B cell (primary cell): ENCODE measurements around the gene COPB1.

Source experiments
- EZH2 ChIP-seq: IDR thresholded peaks from 2 replicates; pipeline ENCODE4 v1.6.1; 2012; ENCODE audit warnings: borderline replicate concordance, low read depth, mild to moderate bottlenecking, moderate library complexity, low read length; ENCODE audit not compliant: insufficient read depth, poor library complexity, severe bottlenecking
- TF ChIP-seq, protein P1 (sequence below): fragments of 200-600 bp; IDR thresholded peaks from one replicate; pipeline ENCODE4 v1.8.0; 2022; ENCODE audit warnings: antibody characterized with exemption, mild to moderate bottlenecking

DNA sequence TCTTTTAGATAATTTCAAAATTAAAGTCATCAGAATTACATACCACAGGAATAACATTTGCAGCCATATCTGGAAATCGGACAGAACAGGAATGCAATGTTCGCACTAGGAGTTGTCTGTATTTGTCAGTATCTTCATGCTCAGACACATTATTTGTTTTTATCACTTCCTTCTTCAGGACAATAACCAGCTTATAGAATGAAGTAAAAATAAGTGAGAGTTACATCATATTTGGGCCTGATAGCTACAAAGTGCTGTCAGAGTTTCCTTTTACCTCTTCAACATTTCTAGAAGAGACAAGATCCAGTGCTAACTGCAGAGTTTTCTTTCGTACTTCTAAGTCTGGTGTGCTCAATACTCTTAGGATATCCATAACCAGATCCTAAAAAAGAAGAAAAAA is 18.9 kb downstream of the COPB1 start:
- TF ChIP-seq, protein P1, sequence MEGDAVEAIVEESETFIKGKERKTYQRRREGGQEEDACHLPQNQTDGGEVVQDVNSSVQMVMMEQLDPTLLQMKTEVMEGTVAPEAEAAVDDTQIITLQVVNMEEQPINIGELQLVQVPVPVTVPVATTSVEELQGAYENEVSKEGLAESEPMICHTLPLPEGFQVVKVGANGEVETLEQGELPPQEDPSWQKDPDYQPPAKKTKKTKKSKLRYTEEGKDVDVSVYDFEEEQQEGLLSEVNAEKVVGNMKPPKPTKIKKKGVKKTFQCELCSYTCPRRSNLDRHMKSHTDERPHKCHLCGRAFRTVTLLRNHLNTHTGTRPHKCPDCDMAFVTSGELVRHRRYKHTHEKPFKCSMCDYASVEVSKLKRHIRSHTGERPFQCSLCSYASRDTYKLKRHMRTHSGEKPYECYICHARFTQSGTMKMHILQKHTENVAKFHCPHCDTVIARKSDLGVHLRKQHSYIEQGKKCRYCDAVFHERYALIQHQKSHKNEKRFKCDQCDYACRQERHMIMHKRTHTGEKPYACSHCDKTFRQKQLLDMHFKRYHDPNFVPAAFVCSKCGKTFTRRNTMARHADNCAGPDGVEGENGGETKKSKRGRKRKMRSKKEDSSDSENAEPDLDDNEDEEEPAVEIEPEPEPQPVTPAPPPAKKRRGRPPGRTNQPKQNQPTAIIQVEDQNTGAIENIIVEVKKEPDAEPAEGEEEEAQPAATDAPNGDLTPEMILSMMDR: no peak
- no peak for TF ChIP-seq EZH2
